Glutamatergic neuron (in vitro differentiated cells): ENCODE measurements around the gene UROS. TPM values are rescaled to one million over a fixed set of nuclear protein-coding genes. Genes with fewer than 3 reads are reported as not detected.

Experiments
- DNase-seq: peaks from one replicate; pipeline ENCODE4 v3.0.0; 2022
- H3K27ac Mint-ChIP-seq: one replicate; pipeline ENCODE4 v1.8.0; 2020; ENCODE audit warnings: mild to moderate bottlenecking, mixed read lengths, inconsistent platforms; ENCODE audit not compliant: unreplicated experiment
- H3K27me3 Mint-ChIP-seq: one replicate; pipeline ENCODE4 v1.8.0; 2020; ENCODE audit warnings: mild to moderate bottlenecking, moderate library complexity, mixed read lengths, inconsistent platforms; ENCODE audit not compliant: unreplicated experiment
- H3K36me3 Mint-ChIP-seq: one replicate; pipeline ENCODE4 v1.8.0; 2020; ENCODE audit warnings: mild to moderate bottlenecking, mixed read lengths, inconsistent platforms; ENCODE audit not compliant: unreplicated experiment
- H3K4me1 Mint-ChIP-seq: one replicate; pipeline ENCODE4 v1.8.0; 2020; ENCODE audit warnings: mild to moderate bottlenecking, low read depth, mixed read lengths, inconsistent platforms; ENCODE audit not compliant: unreplicated experiment
- H3K4me3 Mint-ChIP-seq: one replicate; pipeline ENCODE4 v1.8.0; 2020; ENCODE audit warnings: mild to moderate bottlenecking, mixed read lengths, inconsistent platforms; ENCODE audit not compliant: unreplicated experiment
- H3K9me3 Mint-ChIP-seq: one replicate; pipeline ENCODE4 v1.8.0; 2020; ENCODE audit warnings: mild to moderate bottlenecking, moderate library complexity, mixed read lengths, inconsistent platforms; ENCODE audit not compliant: unreplicated experiment
- total RNA-seq: library from RNA; stranded (reverse); fragmentation: NEBNext Ultra II Directional; extraction: Animal tissue kit (Norgen Biotek cat#: 25700); gene quantifications from one replicate; pipeline ENCODE4 v1.2.1, GENCODE V29; 2021; ENCODE audit not compliant: unreplicated experiment
- TF ChIP-seq, protein P1 (sequence below): fragments of 200-600 bp; sonication (generic); IDR thresholded peaks from one replicate; pipeline ENCODE4 v1.5.0; 2021; ENCODE audit not compliant: partially characterized antibody, unreplicated experiment

Gene UROS
- total RNA-seq, 1 donor from 2014 or later, result 48.0 TPM

DNA sequence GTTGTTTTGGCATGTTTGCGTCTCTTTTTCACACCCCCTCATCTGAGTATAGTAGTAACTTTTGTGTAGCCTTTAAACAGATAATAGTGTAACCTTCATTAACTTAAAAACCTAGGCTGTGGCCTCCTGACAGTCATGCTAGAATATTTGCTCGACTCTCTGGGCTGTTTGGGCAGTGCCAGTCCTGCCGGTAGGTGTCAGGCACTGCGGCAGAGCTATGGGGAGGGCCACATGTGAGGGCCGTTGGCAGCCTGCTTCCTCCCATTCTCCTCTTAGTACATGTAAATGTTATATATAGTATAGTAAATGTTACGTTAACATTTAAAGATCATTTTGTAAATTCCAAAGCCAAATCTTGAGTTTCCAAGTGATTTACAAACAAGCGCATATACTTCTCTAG is 26.4 kb upstream of the UROS start:
- TF ChIP-seq, protein P1, sequence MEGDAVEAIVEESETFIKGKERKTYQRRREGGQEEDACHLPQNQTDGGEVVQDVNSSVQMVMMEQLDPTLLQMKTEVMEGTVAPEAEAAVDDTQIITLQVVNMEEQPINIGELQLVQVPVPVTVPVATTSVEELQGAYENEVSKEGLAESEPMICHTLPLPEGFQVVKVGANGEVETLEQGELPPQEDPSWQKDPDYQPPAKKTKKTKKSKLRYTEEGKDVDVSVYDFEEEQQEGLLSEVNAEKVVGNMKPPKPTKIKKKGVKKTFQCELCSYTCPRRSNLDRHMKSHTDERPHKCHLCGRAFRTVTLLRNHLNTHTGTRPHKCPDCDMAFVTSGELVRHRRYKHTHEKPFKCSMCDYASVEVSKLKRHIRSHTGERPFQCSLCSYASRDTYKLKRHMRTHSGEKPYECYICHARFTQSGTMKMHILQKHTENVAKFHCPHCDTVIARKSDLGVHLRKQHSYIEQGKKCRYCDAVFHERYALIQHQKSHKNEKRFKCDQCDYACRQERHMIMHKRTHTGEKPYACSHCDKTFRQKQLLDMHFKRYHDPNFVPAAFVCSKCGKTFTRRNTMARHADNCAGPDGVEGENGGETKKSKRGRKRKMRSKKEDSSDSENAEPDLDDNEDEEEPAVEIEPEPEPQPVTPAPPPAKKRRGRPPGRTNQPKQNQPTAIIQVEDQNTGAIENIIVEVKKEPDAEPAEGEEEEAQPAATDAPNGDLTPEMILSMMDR, result no peak
- Mint-ChIP-seq H3K27me3 (no peaks in the 10 kb centered on the region), H3K4me1 (peaks cover 3% of the 10 kb centered on the region), H3K36me3 (no peaks in the 10 kb centered on the region), H3K9me3 (no peaks in the 10 kb centered on the region), H3K27ac (no peak overlapping the region), H3K4me3 (no peak overlapping the region)
- DNase-seq, result no peak

DNA sequence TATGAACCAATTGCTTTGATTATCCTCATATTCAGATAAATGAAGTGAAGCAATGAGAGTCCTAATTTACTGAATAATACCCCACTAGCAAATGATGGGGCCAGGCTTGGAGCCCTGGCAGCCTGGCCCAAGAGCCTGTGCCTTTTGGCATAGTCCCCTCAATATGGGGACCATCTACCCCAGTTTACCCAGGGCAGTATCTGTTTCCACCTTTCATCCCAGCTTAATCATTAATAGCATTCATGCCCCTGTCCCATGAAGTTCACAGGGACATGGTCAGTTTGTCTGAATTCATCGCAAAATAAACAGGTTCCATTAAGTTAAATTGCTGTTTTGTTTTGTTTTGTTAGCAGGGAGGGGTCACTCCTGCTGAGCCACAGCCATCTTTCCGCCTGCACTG is 25.8 kb upstream of the UROS start:
- H3K36me3 Mint-ChIP-seq, result no peaks in the 10 kb centered on the region
- H3K4me3 Mint-ChIP-seq, result no peak overlapping the region
- TF ChIP-seq, protein P1, result no peak
- H3K27ac Mint-ChIP-seq, result no peak overlapping the region
- H3K4me1 Mint-ChIP-seq, result peaks cover 6% of the 10 kb centered on the region
- H3K27me3 Mint-ChIP-seq, result no peaks in the 10 kb centered on the region
- no peak for DNase-seq
- H3K9me3 Mint-ChIP-seq, result no peaks in the 10 kb centered on the region

DNA sequence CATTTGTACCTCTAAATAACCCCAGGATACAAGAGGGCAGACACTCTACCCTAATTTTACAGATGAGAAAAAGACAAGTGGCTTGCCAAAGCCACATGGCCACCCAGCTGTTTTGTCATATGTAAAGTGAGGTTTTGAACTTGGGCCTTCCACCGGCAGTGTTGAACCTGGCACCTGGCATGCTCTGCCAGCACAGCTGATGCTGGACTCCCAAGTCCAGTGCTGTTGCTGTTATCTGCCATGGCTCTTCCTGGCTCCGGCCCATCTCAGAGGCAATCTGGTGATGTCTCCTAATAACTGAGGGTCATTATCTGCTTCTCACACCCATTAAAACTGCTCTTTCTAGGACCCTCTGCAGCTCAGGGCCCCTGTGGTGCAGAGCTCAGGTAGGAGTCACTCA is 25.3 kb upstream of the UROS start:
- Mint-ChIP-seq H3K4me3 (no peak overlapping the region), H3K27ac (no peak overlapping the region), H3K36me3 (no peaks in the 10 kb centered on the region), H3K9me3 (no peaks in the 10 kb centered on the region), H3K4me1 (peaks cover 6% of the 10 kb centered on the region), H3K27me3 (no peaks in the 10 kb centered on the region)
- TF ChIP-seq, protein P1, result no peak
- DNase-seq, result no peak

DNA sequence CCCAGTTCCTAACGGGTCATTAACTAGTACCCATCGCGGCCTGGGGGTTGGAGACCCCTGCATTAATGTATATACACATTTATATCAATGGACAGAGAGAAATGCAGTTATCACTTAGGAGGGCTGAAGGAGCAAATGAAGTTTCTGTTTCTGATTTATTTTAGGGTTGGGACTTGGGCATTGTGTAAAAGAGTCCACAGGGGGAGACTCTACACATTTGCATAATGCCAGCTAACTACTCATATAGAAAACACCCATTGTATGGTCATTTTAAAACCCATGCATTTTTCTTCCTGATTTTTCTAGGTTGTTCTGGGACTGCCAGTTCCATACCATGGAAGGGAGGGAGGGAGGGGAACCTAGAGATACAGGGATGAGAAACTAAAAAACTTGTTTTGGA is 23.8 kb upstream of the UROS start:
- no peaks in the 10 kb centered on the region for H3K27me3 Mint-ChIP-seq
- DNase-seq, result no peak
- H3K27ac Mint-ChIP-seq, result no peak overlapping the region
- no peaks in the 10 kb centered on the region for H3K36me3 Mint-ChIP-seq
- TF ChIP-seq, protein P1, result no peak
- peaks cover 6% of the 10 kb centered on the region for H3K4me1 Mint-ChIP-seq
- no peak overlapping the region for H3K4me3 Mint-ChIP-seq
- no peaks in the 10 kb centered on the region for H3K9me3 Mint-ChIP-seq

DNA sequence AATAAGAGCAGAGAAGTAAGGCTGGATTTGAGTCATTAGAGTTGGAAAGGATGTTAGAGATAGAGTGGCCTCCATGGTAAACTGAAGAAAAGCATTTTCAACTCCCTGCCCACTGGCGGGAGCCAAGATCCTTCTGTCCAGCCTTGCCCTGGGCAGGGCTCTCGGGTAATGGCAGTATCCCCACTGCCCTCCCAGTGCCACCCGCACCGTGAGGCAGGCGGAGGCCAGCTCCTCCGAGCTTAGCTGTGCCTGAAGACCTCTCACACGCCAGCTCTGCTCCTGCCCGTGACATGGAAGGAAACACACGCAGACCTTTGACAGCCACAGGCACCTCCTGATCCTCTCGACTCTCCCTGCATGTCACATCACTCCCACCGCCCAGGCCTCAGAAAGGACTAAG is 22.6 kb upstream of the UROS start:
- Mint-ChIP-seq H3K4me3 (no peak overlapping the region), H3K9me3 (no peaks in the 10 kb centered on the region), H3K27me3 (no peaks in the 10 kb centered on the region), H3K27ac (no peak overlapping the region), H3K36me3 (no peaks in the 10 kb centered on the region), H3K4me1 (peaks cover 5% of the 10 kb centered on the region)
- DNase-seq, result no peak
- TF ChIP-seq, protein P1, result no peak
